SU-DHL-6 (cell line): ENCODE measurements around the gene RBM20.

Experiments used
- H2AFZ ChIP-seq: fragments of 200-600 bp; sonication (generic); 2 replicates; pipeline ENCODE4 v1.6.1; 2014; ENCODE audit warnings: low read depth, mild to moderate bottlenecking, moderate library complexity, mixed read lengths, antibody characterized with exemption, low read length; ENCODE audit not compliant: severe bottlenecking
- H3F3A ChIP-seq: fragments of 200-600 bp; shearing (Covaris generic); 2 replicates; pipeline ENCODE4 v1.6.0; 2016; ENCODE audit warnings: antibody characterized with exemption, mild to moderate bottlenecking; ENCODE audit not compliant: insufficient read depth
- H3K27ac ChIP-seq: fragments of 200-600 bp; sonication (generic); 2 replicates; pipeline ENCODE4 v1.5.1; 2016; ENCODE audit warnings: low read depth, mild to moderate bottlenecking, low read length, moderate library complexity, mixed read lengths
- H3K27me3 ChIP-seq: fragments of 200-600 bp; sonication (generic), shearing (Covaris generic); 2 replicates; pipeline ENCODE4 v1.6.0; 2014; ENCODE audit warnings: mild to moderate bottlenecking, low read length
- H3K36me3 ChIP-seq: fragments of 200-600 bp; sonication (generic); 2 replicates; pipeline ENCODE4 v1.6.1; 2014; ENCODE audit warnings: mild to moderate bottlenecking, low read length, mixed read lengths
- H3K4me2 ChIP-seq: fragments of 300-600, 200-600 bp; shearing (Covaris generic), sonication (generic); 2 replicates; pipeline ENCODE4 v1.6.0; 2014; ENCODE audit warnings: low read length, low read depth, mild to moderate bottlenecking; ENCODE audit not compliant: poor library complexity, severe bottlenecking
- H3K4me3 ChIP-seq: fragments of 200-600 bp; sonication (generic); 2 replicates; pipeline ENCODE4 v1.5.1; 2014; ENCODE audit warnings: antibody characterized with exemption, low read length, mild to moderate bottlenecking, mixed read lengths; ENCODE audit not compliant: insufficient read depth, poor library complexity, severe bottlenecking
- H3K79me2 ChIP-seq: fragments of 200-600 bp; sonication (generic); 2 replicates; pipeline ENCODE4 v1.6.1; 2014; ENCODE audit warnings: mild to moderate bottlenecking, low read length, moderate library complexity; ENCODE audit not compliant: insufficient read depth
- H3K9ac ChIP-seq: fragments of 200-600 bp; sonication (generic); 2 replicates; pipeline ENCODE4 v1.7.0; 2014; ENCODE audit warnings: mild to moderate bottlenecking, low read length
- H3K9me2 ChIP-seq: fragments of 200-600 bp; sonication (generic); replicated peaks from 2 replicates; pipeline ENCODE4 v1.6.1; 2014; ENCODE audit warnings: low read length; ENCODE audit not compliant: insufficient read depth
- H3K9me3 ChIP-seq: fragments of 200-600 bp; sonication (generic); 2 replicates; pipeline ENCODE4 v1.6.1; 2014; ENCODE audit warnings: low read length, mixed read lengths; ENCODE audit not compliant: insufficient read depth
- H4K20me1 ChIP-seq: fragments of 200-600 bp; sonication (generic); 2 replicates; pipeline ENCODE4 v1.6.1; 2014; ENCODE audit warnings: low read depth, mild to moderate bottlenecking, antibody characterized with exemption, low read length, moderate library complexity, mixed read lengths
- CTCF ChIP-seq: fragments of 200-600 bp; sonication (generic); IDR thresholded peaks from one replicate; pipeline ENCODE4 v1.5.1; 2017; ENCODE audit warnings: antibody characterized with exemption, mild to moderate bottlenecking, low read length, moderate library complexity; ENCODE audit not compliant: insufficient read depth, poor library complexity, severe bottlenecking
- EZH2phosphoT487 ChIP-seq: fragments of 200-600 bp; sonication (generic), shearing (Covaris generic); conservative IDR thresholded peaks from 2 replicates; pipeline ENCODE4 v1.6.1; 2018; ENCODE audit warnings: mild to moderate bottlenecking, antibody characterized with exemption, low read length, moderate library complexity, mixed read lengths

RBM20 gene

GRCh38 chr10:110868981-110869380 is 224.8 kb downstream of the RBM20 start:
- Histone ChIP-seq H3K9me3 (no peaks in the 10 kb centered on the region), H3F3A (peaks cover 71% of the 10 kb centered on the region), H4K20me1 (no peaks in the 10 kb centered on the region), H3K27me3 (no peaks in the 10 kb centered on the region), H3K9ac (peak overlapping the region; percentile 40), H3K4me2 (peak overlapping the region; percentile 58), H3K9me2 (no peaks in the 10 kb centered on the region), H3K27ac (peak overlapping the region; percentile 89), H2AFZ (peak overlapping the region; percentile 7), H3K79me2 (peaks cover 15% of the 10 kb centered on the region), H3K4me3 (no peak overlapping the region), H3K36me3 (no peaks in the 10 kb centered on the region)
- TF ChIP-seq EZH2phosphoT487, result no peak
- TF ChIP-seq CTCF, result no peak

- peak overlapping the region; percentile 99 for H3K4me2 ChIP-seq
- TF ChIP-seq EZH2phosphoT487 (no peak), CTCF (no peak)
- H3K36me3 ChIP-seq, result peaks cover 4% of the 10 kb centered on the region; the same call in 1 of the 2 replicates
- H2AFZ ChIP-seq, result no peak overlapping the region
- H3K9ac ChIP-seq, result peak overlapping the region; percentile 76
- H3F3A ChIP-seq, result peaks cover 54% of the 10 kb centered on the region
- no peaks in the 10 kb centered on the region for H4K20me1 ChIP-seq
- no peaks in the 10 kb centered on the region for H3K9me3 ChIP-seq
- H3K27me3 ChIP-seq, result no peaks in the 10 kb centered on the region
- peak overlapping the region; percentile 89 for H3K27ac ChIP-seq
- no peaks in the 10 kb centered on the region for H3K9me2 ChIP-seq
- H3K4me3 ChIP-seq, result peak overlapping the region; percentile 78
- H3K79me2 ChIP-seq, result peaks cover 34% of the 10 kb centered on the region
These were observed 226.7 kb downstream of the RBM20 start for GRCh38 chr10:110870823-110871297.

- Histone ChIP-seq H3F3A (peaks cover 54% of the 10 kb centered on the region), H3K36me3 (peaks cover 11% of the 10 kb centered on the region), H2AFZ (peak within 1 kb of the TSS; percentile 74), H4K20me1 (no peaks in the 10 kb centered on the region), H3K9ac (peak within 1 kb of the TSS; percentile 76), H3K9me2 (no peaks in the 10 kb centered on the region), H3K9me3 (no peaks in the 10 kb centered on the region), H3K27me3 (no peaks in the 10 kb centered on the region), H3K79me2 (peaks cover 40% of the 10 kb centered on the region), H3K4me3 (peak within 1 kb of the TSS; percentile 78), H3K27ac (peak within 1 kb of the TSS; percentile 89), H3K4me2 (peak within 1 kb of the TSS; percentile 99)
- TF ChIP-seq EZH2phosphoT487 (no peak), CTCF (no peak)
These were observed 227.4 kb downstream of the RBM20 start, which contains the start of gene PDCD4 for GRCh38 chr10:110871298-110872084. TSS of gene PDCD4 (plus strand) at chr10:110871928. CDS start at chr10:110876028, 4,100 bp downstream.
